Measurements from ENCODE around the gene PNRC2.

GRCh38 chr1:23913212-23913880 lies 46.3 kb upstream of the PNRC2 start, which contains the start of gene CNR2:
- TF ChIP-seq ARNTL (CRISPR knock-in tag; IDR thresholded peaks at IDR 0.05; ENCODE audit: borderline replicate concordance, low read depth): no peak
- TF ChIP-seq TOX (CRISPR knock-in tag; IDR thresholded peaks at IDR 0.05; ENCODE audit: borderline replicate concordance): no peak
- no peak for TF ChIP-seq ZFP3 (CRISPR knock-in tag; IDR thresholded peaks at IDR 0.05)
- TF ChIP-seq ZNF565 (CRISPR knock-in tag; conservative IDR thresholded peaks at IDR 0.05; ENCODE audit: low read depth): no peak
- TF ChIP-seq PATZ1 (CRISPR knock-in tag; IDR thresholded peaks at IDR 0.05; ENCODE audit: borderline replicate concordance): no peak
- TF ChIP-seq BACH2 (CRISPR knock-in tag; IDR thresholded peaks at IDR 0.05; ENCODE audit: borderline replicate concordance): no peak

Data from SK-N-SH treated with all-trans-retinoic acid at 6 μM for 48 hours (cell line).